ENCODE measurements around the gene FAM163B. TPM values are rescaled to one million over a fixed set of nuclear protein-coding genes. Genes with fewer than 3 reads are reported as not detected.

The FAM163B gene
- total and polyA plus RNA-seq, 2 donors (not counting 3 experiments of a cell fraction or from before 2014, with no cell fraction given), result not detected

DNA sequence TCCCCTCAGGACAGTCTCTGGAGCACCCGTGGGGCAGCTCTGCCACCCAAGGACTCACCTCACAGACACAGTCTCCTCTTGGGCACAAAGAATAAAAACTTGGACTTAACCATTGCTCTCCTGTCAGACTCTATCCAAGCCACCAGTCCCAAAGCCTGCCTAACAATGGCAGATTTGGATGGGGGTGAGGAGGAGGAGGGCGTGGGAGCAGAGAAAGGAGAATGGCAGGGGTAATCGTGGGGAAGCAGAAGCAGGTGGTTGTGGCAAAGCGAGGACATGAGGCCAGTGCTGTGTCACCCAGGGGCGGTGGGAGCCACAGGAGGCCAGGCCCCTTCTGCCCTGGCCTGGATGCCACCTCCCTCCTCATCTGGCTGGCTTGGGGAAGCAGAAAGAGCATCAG lies 5.5 kb upstream of the FAM163B start:
- H2AFZ ChIP-seq (ENCODE audit: low read depth, low read length), result no peak overlapping the region
- ChIA-PET CTCF (no interaction called here), POLR2A (no interaction called here)
- TF ChIP-seq POLR2AphosphoS5 (IDR thresholded peaks at IDR 0.05; ENCODE audit: insufficient read depth, low read depth, low read length) (no peak), MYC (IDR thresholded peaks at IDR 0.05; ENCODE audit: low read depth, low read length) (no peak), FOS (IDR thresholded peaks at IDR 0.05; ENCODE audit: borderline replicate concordance, insufficient read depth, low read length) (no peak), JUN (IDR thresholded peaks at IDR 0.05; ENCODE audit: borderline replicate concordance, insufficient read depth, insufficient read length, low read depth) (no peak)
- TF ChIP-seq, protein P1, sequence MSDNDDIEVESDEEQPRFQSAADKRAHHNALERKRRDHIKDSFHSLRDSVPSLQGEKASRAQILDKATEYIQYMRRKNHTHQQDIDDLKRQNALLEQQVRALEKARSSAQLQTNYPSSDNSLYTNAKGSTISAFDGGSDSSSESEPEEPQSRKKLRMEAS (IDR thresholded peaks at IDR 0.05; ENCODE audit: insufficient read depth, insufficient read length), result no peak
- DNase-seq (ENCODE audit: low read depth, low spot score), result no peak
- no peaks in the 10 kb centered on the region for H3K4me1 ChIP-seq (ENCODE audit: control insufficient read depth, extremely low read depth, insufficient read depth, low read length)
- no peak overlapping the region for H3K4me2 ChIP-seq (ENCODE audit: insufficient read depth, low read length)
- no TSS peak for BruUV-seq (replicated peaks)
- no peak for FAIRE-seq
- H3K9me3 ChIP-seq (replicated peaks; ENCODE audit: control insufficient read depth, insufficient read depth, low read length), result no peaks in the 10 kb centered on the region
- H3K79me2 ChIP-seq (ENCODE audit: control insufficient read depth, insufficient read depth, low read length), result no peaks in the 10 kb centered on the region
- peaks cover 0 to under 1% of the 10 kb centered on the region in 2 experiments for H3K27me3 ChIP-seq (ENCODE audit: control insufficient read depth in 2 of 2, insufficient read depth in 2 of 2, low read length in 2 of 2)
- no peak overlapping the region for H3K9ac ChIP-seq (replicated peaks; ENCODE audit: extremely low read depth, insufficient read depth, low read length)
- no peaks in the 10 kb centered on the region for H3K9me1 ChIP-seq (replicated peaks; ENCODE audit: control insufficient read depth, extremely low read depth, insufficient read depth, low read length)
- H3K27ac ChIP-seq (ENCODE audit: insufficient read depth, low read depth, low read length), result no peak overlapping the region
- H3K4me3 ChIP-seq (replicated peaks in 1 of 3; ENCODE audit: insufficient read depth in 1 of 3, low read depth in 1 of 3, low read length in 3 of 3), result no peak overlapping the region
- no peaks in the 10 kb centered on the region for H3K36me3 ChIP-seq (ENCODE audit: control insufficient read depth in 2 of 2, extremely low read depth in 1 of 2, insufficient read depth in 2 of 2, low read length in 2 of 2)
- dilution Hi-C loops (cut with MboI; ENCODE audit: extremely low pct_ligation_motif_present, low sequenced_read_pairs), result no loop called here
- intact Hi-C loops (cut with micrococcal nuclease), result no loop called here
- no peaks in the 10 kb centered on the region for H4K20me1 ChIP-seq (replicated peaks; ENCODE audit: control insufficient read depth, extremely low read depth, insufficient read depth, low read length)

DNA sequence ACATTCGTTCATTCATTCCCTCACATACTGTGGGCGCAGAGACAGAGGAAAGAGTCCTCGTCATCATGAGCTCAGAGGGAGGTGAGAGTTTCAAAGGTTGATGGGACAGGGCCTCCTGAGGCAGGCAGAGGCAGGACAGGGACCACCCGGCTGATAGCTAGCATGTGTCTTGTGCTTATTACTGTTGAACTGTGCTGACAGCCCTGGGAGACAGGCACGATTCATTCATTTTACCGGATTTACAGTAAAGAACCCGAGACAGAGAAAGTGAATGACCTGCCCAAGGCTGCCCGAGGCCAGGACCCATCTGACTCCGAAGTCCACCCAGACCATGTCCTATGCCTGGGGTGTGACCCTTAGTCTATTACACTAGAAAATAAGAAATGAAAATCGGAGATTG lies 4.9 kb upstream of the FAM163B start:
- Histone ChIP-seq H3K4me3 (replicated peaks in 1 of 3; ENCODE audit: insufficient read depth in 1 of 3, low read depth in 1 of 3, low read length in 3 of 3) (no peak overlapping the region), H3K27ac (ENCODE audit: insufficient read depth, low read depth, low read length) (no peak overlapping the region), H3K27me3 (ENCODE audit: control insufficient read depth in 2 of 2, insufficient read depth in 2 of 2, low read length in 2 of 2) (no peaks in the 10 kb centered on the region), H2AFZ (ENCODE audit: low read depth, low read length) (no peak overlapping the region), H3K9ac (replicated peaks; ENCODE audit: extremely low read depth, insufficient read depth, low read length) (no peak overlapping the region), H4K20me1 (replicated peaks; ENCODE audit: control insufficient read depth, extremely low read depth, insufficient read depth, low read length) (no peaks in the 10 kb centered on the region), H3K36me3 (ENCODE audit: control insufficient read depth in 2 of 2, extremely low read depth in 1 of 2, insufficient read depth in 2 of 2, low read length in 2 of 2) (no peaks in the 10 kb centered on the region), H3K9me3 (replicated peaks; ENCODE audit: control insufficient read depth, insufficient read depth, low read length) (no peaks in the 10 kb centered on the region), H3K4me2 (ENCODE audit: insufficient read depth, low read length) (no peak overlapping the region), H3K79me2 (ENCODE audit: control insufficient read depth, insufficient read depth, low read length) (no peaks in the 10 kb centered on the region), H3K9me1 (replicated peaks; ENCODE audit: control insufficient read depth, extremely low read depth, insufficient read depth, low read length) (no peaks in the 10 kb centered on the region), H3K4me1 (ENCODE audit: control insufficient read depth, extremely low read depth, insufficient read depth, low read length) (no peaks in the 10 kb centered on the region)
- intact Hi-C loops (cut with micrococcal nuclease), result no loop called here
- BruUV-seq (replicated peaks), result no TSS peak
- dilution Hi-C loops (cut with MboI; ENCODE audit: extremely low pct_ligation_motif_present, low sequenced_read_pairs), result no loop called here
- TF ChIP-seq FOS (IDR thresholded peaks at IDR 0.05; ENCODE audit: borderline replicate concordance, insufficient read depth, low read length), result no peak
- no peak for TF ChIP-seq GATA2 (IDR thresholded peaks at IDR 0.05; ENCODE audit: insufficient read depth, insufficient read length, low read depth, low read length)
- TF ChIP-seq, protein P1 (IDR thresholded peaks at IDR 0.05; ENCODE audit: insufficient read depth, insufficient read length), result no peak
- POLR2A ChIA-PET, result no interaction called here
- DNase-seq (ENCODE audit: low read depth, low spot score), result no peak
- CTCF ChIA-PET, result no interaction called here
- FAIRE-seq, result no peak

Measured in endothelial cell of umbilical vein (primary cell).